GM23338 (cell line): ENCODE results near the gene CKB. TPM values are rescaled to one million over a fixed set of nuclear protein-coding genes. Genes with fewer than 3 reads are reported as not detected.

Experiments
- ATAC-seq: fragments of 200-7000 bp; cut with Tn5 transposase; 3 replicates; pipeline ENCODE4 v1.9.1; 2020
- DNase-seq: peaks from one replicate; pipeline ENCODE4 v3.0.0-alpha.2; 2015; ENCODE audit warnings: low spot score
- H2AFZ ChIP-seq: fragments of 200-600 bp; sonication (generic); 2 replicates; pipeline ENCODE4 v1.8.0; 2016; ENCODE audit warnings: antibody characterized with exemption, mild to moderate bottlenecking, moderate library complexity
- H3F3A ChIP-seq: fragments of 200-600 bp; sonication (generic); replicated peaks from 2 replicates; pipeline ENCODE4 v1.8.0; 2017; ENCODE audit warnings: antibody characterized with exemption, mixed run types, low read depth
- H3K27ac ChIP-seq: fragments of 200-600 bp; sonication (generic); 2 replicates; pipeline ENCODE4 v1.6.1; 2016; ENCODE audit warnings: low read depth
- H3K27me3 ChIP-seq: fragments of 200-600 bp; sonication (generic); 2 replicates; pipeline ENCODE4 v1.8.0; 2016; ENCODE audit warnings: mild to moderate bottlenecking, mixed run types, moderate library complexity; ENCODE audit not compliant: insufficient read depth
- H3K36me3 ChIP-seq: fragments of 200-600 bp; sonication (generic); 2 replicates; pipeline ENCODE4 v1.8.0; 2016; ENCODE audit warnings: mild to moderate bottlenecking; ENCODE audit not compliant: insufficient read depth
- H3K4me1 ChIP-seq: fragments of 200-600 bp; sonication (generic); 2 replicates; pipeline ENCODE4 v1.8.0; 2016; ENCODE audit warnings: mild to moderate bottlenecking, moderate library complexity; ENCODE audit not compliant: insufficient read depth
- H3K4me2 ChIP-seq: fragments of 200-600 bp; sonication (generic); 2 replicates; pipeline ENCODE4 v1.7.1; 2017; ENCODE audit warnings: mixed run types
- H3K4me3 ChIP-seq: fragments of 200-600 bp; sonication (generic); 2 replicates; pipeline ENCODE4 v1.6.1; 2016; ENCODE audit warnings: mixed run types
- H3K79me2 ChIP-seq: fragments of 200-600 bp; sonication (generic); replicated peaks from 2 replicates; pipeline ENCODE4 v1.8.0; 2017; ENCODE audit warnings: mild to moderate bottlenecking; ENCODE audit not compliant: insufficient read depth
- H3K9me2 ChIP-seq: fragments of 200-600 bp; sonication (generic); 2 replicates; pipeline ENCODE4 v1.8.0; 2017; ENCODE audit not compliant: insufficient read depth
- H4K20me1 ChIP-seq: fragments of 200-600 bp; sonication (generic); replicated peaks from 2 replicates; pipeline ENCODE4 v1.8.0; 2017; ENCODE audit warnings: mild to moderate bottlenecking; ENCODE audit not compliant: insufficient read depth
- H3K27ac Mint-ChIP-seq: 2 replicates; pipeline ENCODE4 v1.8.0; 2020; ENCODE audit warnings: inconsistent platforms, mild to moderate bottlenecking, moderate library complexity, mixed read lengths
- H3K27me3 Mint-ChIP-seq: 3 replicates; pipeline ENCODE4 v1.8.0; 2022; ENCODE audit warnings: low read depth, mild to moderate bottlenecking, moderate library complexity, mixed read lengths, inconsistent platforms; ENCODE audit not compliant: insufficient read depth, poor library complexity
- H3K36me3 Mint-ChIP-seq: 3 replicates; pipeline ENCODE4 v1.8.0; 2021; ENCODE audit warnings: low read depth, mild to moderate bottlenecking, inconsistent platforms, moderate library complexity, mixed read lengths
- H3K4me1 Mint-ChIP-seq: 3 replicates; pipeline ENCODE4 v1.8.0; 2020; ENCODE audit warnings: mild to moderate bottlenecking, inconsistent platforms, mixed read lengths
- H3K4me3 Mint-ChIP-seq: 3 replicates; pipeline ENCODE4 v1.8.0; 2021; ENCODE audit warnings: moderate library complexity, mild to moderate bottlenecking, inconsistent platforms, mixed read lengths
- H3K9me3 Mint-ChIP-seq: 3 replicates; pipeline ENCODE4 v1.8.0; 2020; ENCODE audit warnings: moderate library complexity, mild to moderate bottlenecking, inconsistent platforms, mixed read lengths
- CREB1 ChIP-seq: fragments of 250-450 bp; sonication (Bioruptor Pico); IDR thresholded peaks from 2 replicates; pipeline ENCODE4 v1.5.0; 2020; ENCODE audit warnings: low read depth, mild to moderate bottlenecking, moderate library complexity
- CTCF ChIP-seq, 2 experiments: fragments of 200-600 bp in 1 of 2; sonication (generic) in 1 of 2; conservative IDR thresholded peaks; 2 replicates each; pipeline versions ENCODE4 v1.5.1 to v1.6.1; 2016 to 2017; ENCODE audit warnings: antibody characterized with exemption in 2 of 2, low read depth in 2 of 2, mild to moderate bottlenecking in 2 of 2, moderate library complexity in 1 of 2
- ETS1 ChIP-seq: IDR thresholded peaks from 2 replicates; pipeline ENCODE4 v1.6.1; 2016; ENCODE audit warnings: antibody characterized with exemption
- EZH2 ChIP-seq: fragments of 200-600 bp; sonication (generic); IDR thresholded peaks from one replicate; pipeline ENCODE4 v1.8.0; 2017; ENCODE audit warnings: antibody characterized with exemption, mild to moderate bottlenecking, low read depth; ENCODE audit not compliant: unreplicated experiment
- EZH2phosphoT487 ChIP-seq: fragments of 200-600 bp; sonication (generic); IDR thresholded peaks from one replicate; pipeline ENCODE4 v1.8.1; 2018; ENCODE audit warnings: antibody characterized with exemption; ENCODE audit not compliant: unreplicated experiment
- JUNB ChIP-seq: IDR thresholded peaks from one replicate; pipeline ENCODE4 v1.6.1; 2016; ENCODE audit warnings: antibody characterized with exemption; ENCODE audit not compliant: unreplicated experiment
- NANOG ChIP-seq: IDR thresholded peaks from 2 replicates; pipeline ENCODE4 v1.6.1; 2016; ENCODE audit warnings: antibody characterized with exemption, borderline replicate concordance
- POLR2AphosphoS5 ChIP-seq: IDR thresholded peaks from 2 replicates; pipeline ENCODE4 v1.6.1; 2016; ENCODE audit warnings: antibody characterized with exemption, low read depth
- STAT1 ChIP-seq: IDR thresholded peaks from one replicate; pipeline ENCODE4 v1.6.1; 2016; ENCODE audit warnings: antibody characterized with exemption; ENCODE audit not compliant: unreplicated experiment
- ZNF114 ChIP-seq: fragments of 250-450 bp; sonication (Bioruptor Pico); IDR thresholded peaks from 2 replicates; pipeline ENCODE4 v1.5.0; 2020; ENCODE audit warnings: mild to moderate bottlenecking, moderate library complexity
- ZNF331 ChIP-seq: fragments of 250-450 bp; sonication (Bioruptor Pico); IDR thresholded peaks from 2 replicates; pipeline ENCODE4 v1.5.0; 2020; ENCODE audit warnings: low read depth, mild to moderate bottlenecking, moderate library complexity
- ZNF462 ChIP-seq: fragments of 250-450 bp; sonication (Bioruptor Pico); IDR thresholded peaks from 2 replicates; pipeline ENCODE4 v1.5.0; 2020; ENCODE audit warnings: mild to moderate bottlenecking, moderate library complexity
- polyA plus RNA-seq: library from polyadenylated mRNA; unstranded; fragments of >200 nt; fragmentation: Nextera tagmentation; extraction: Ambion mirVana; gene quantifications from 2 replicates; pipeline ENCODE4 v1.2.1, GENCODE V29; 2016
- total RNA-seq: library from RNA; depleted of rRNA; stranded (reverse); fragments of >200 nt; shearing (Covaris generic); gene quantifications from 2 replicates; pipeline ENCODE4 v1.2.3, GENCODE V29; 2014

CKB gene
- total and polyA plus RNA-seq, 2 experiments from 2014 or later = 604 to 852 TPM

- peak overlapping the region; percentile 80; the same call in 1 of the 2 replicates for H3K27ac ChIP-seq
- 0 out of 2 replicates have a peak overlapping the region, but pooled peaks have one; percentile 20 for H3K4me3 ChIP-seq
- TF ChIP-seq CREB1 (CRISPR knock-in tag) = no peak
- no peak for TF ChIP-seq EZH2phosphoT487
- no peak for TF ChIP-seq ZNF331 (CRISPR knock-in tag)
- TF ChIP-seq ETS1 = no peak
- no peak for TF ChIP-seq ZNF114 (CRISPR knock-in tag)
- TF ChIP-seq NANOG = no peak
- TF ChIP-seq POLR2AphosphoS5 = no peak
- no peak for TF ChIP-seq EZH2
- TF ChIP-seq JUNB = no peak
- TF ChIP-seq ZNF462 (CRISPR knock-in tag) = no peak
- TF ChIP-seq CTCF (conservative IDR thresholded peaks at IDR 0.05; ENCODE audit: low read depth in 2 of 2) = no peak
- no peak for TF ChIP-seq STAT1
- H2AFZ ChIP-seq = no peak overlapping the region
- peaks cover 29% of the 10 kb centered on the region for H3F3A ChIP-seq
- H4K20me1 ChIP-seq = peaks cover 11% of the 10 kb centered on the region
- peaks cover 17% of the 10 kb centered on the region for H3K4me1 ChIP-seq
- ATAC-seq = no peak
- peak overlapping the region; percentile 64; the same call in 1 of the 2 replicates for H3K4me2 ChIP-seq
- Mint-ChIP-seq H3K4me3 (peak overlapping the region; percentile 52), H3K36me3 (peaks cover 14% of the 10 kb centered on the region), H3K9me3 (peaks cover 4% of the 10 kb centered on the region; the same call in 2 of the 3 replicates), H3K27me3 (peaks cover 35% of the 10 kb centered on the region), H3K4me1 (peaks cover 28% of the 10 kb centered on the region), H3K27ac (0 out of 2 replicates have a peak overlapping the region, but pooled peaks have one; percentile 52)
- no peaks in the 10 kb centered on the region; the same call in 1 of the 2 replicates for H3K36me3 ChIP-seq
- no peaks in the 10 kb centered on the region for H3K79me2 ChIP-seq
- DNase-seq = no peak
- peaks cover 11% of the 10 kb centered on the region for H3K27me3 ChIP-seq
- H3K9me2 ChIP-seq = no peaks in the 10 kb centered on the region
These were observed 3.4 kb downstream of the CKB start for GRCh38 chr14:103519043-103519836.
